ENCODE data around the gene SPAG8. TPM values are rescaled to one million over a fixed set of nuclear protein-coding genes. Genes with fewer than 3 reads are reported as not detected.

Gene SPAG8
- polyA plus RNA-seq, 2 of the 4 experiments (the other 2 are of a cell fraction), result 0.31 to 0.45 TPM

DNA sequence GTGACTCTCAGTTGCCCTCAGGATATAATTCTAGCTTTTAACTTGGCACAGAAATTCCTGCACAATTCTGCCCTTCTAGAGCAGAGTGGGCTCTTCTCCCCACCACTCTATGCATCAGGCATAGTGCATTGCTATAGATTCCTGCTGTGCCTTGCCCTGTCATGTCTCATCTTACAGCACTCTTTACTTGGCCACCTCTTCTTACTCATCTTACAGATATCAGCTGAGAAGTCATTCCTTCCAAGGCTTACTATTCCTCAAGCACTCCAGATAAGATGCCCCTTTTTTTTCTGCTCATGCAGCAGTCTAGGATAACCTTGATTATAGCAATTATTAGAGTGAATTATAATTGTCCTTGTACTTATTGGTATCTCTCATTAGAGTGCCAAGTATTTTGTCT is 10.9 kb upstream of the SPAG8 start:
- Histone ChIP-seq H3K4me1 (no peaks in the 10 kb centered on the region), H3K9me3 (no peaks in the 10 kb centered on the region), H3K4me3 (no peak overlapping the region), H3K4me2 (no peak overlapping the region), H3K27ac (no peak overlapping the region)
- ATAC-seq, result no peak
- POLR2A ChIA-PET, result no interaction called here
- no peak for FAIRE-seq
- TF ChIP-seq FOXS1 (CRISPR knock-in tag; IDR thresholded peaks at IDR 0.05) (no peak), HEYL (CRISPR knock-in tag; IDR thresholded peaks at IDR 0.05) (no peak), POLR2A (IDR thresholded peaks at IDR 0.05; ENCODE audit: low read length) (no peak), MAZ (IDR thresholded peaks at IDR 0.05; ENCODE audit: borderline replicate concordance, low read depth, low read length) (no peak), KDM1A (IDR thresholded peaks at IDR 0.05; ENCODE audit: low read depth) (no peak), EHF (CRISPR knock-in tag; IDR thresholded peaks at IDR 0.05) (no peak), HOXA7 (CRISPR knock-in tag; IDR thresholded peaks at IDR 0.05) (no peak), EP300 (IDR thresholded peaks at IDR 0.05) (no peak), ZSCAN20 (CRISPR knock-in tag; IDR thresholded peaks at IDR 0.05) (no peak), EHMT2 (IDR thresholded peaks at IDR 0.05; ENCODE audit: low read depth) (no peak), NFE2L2 (conservative IDR thresholded peaks at IDR 0.05; ENCODE audit: low read length) (no peak), ESRRA (IDR thresholded peaks at IDR 0.05; ENCODE audit: borderline replicate concordance, low read length) (no peak), FOSB (CRISPR knock-in tag; IDR thresholded peaks at IDR 0.05) (no peak)
- TF ChIP-seq, protein P1, sequence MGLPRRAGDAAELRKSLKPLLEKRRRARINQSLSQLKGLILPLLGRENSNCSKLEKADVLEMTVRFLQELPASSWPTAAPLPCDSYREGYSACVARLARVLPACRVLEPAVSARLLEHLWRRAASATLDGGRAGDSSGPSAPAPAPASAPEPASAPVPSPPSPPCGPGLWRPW (IDR thresholded peaks at IDR 0.05), result no peak
- TF ChIP-seq, protein P2, sequence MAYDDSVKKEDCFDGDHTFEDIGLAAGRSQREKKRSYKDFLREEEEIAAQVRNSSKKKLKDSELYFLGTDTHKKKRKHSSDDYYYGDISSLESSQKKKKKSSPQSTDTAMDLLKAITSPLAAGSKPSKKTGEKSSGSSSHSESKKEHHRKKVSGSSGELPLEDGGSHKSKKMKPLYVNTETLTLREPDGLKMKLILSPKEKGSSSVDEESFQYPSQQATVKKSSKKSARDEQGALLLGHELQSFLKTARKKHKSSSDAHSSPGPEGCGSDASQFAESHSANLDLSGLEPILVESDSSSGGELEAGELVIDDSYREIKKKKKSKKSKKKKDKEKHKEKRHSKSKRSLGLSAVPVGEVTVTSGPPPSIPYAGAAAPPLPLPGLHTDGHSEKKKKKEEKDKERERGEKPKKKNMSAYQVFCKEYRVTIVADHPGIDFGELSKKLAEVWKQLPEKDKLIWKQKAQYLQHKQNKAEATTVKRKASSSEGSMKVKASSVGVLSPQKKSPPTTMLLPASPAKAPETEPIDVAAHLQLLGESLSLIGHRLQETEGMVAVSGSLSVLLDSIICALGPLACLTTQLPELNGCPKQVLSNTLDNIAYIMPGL (CRISPR knock-in tag; IDR thresholded peaks at IDR 0.05; ENCODE audit: borderline replicate concordance), result no peak
- TF ChIP-seq, protein P3, sequence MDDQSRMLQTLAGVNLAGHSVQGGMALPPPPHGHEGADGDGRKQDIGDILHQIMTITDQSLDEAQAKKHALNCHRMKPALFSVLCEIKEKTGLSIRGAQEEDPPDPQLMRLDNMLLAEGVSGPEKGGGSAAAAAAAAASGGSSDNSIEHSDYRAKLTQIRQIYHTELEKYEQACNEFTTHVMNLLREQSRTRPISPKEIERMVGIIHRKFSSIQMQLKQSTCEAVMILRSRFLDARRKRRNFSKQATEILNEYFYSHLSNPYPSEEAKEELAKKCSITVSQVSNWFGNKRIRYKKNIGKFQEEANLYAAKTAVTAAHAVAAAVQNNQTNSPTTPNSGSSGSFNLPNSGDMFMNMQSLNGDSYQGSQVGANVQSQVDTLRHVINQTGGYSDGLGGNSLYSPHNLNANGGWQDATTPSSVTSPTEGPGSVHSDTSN (IDR thresholded peaks at IDR 0.05), result no peak
- CTCF ChIA-PET, result interaction anchor here (1.1 to 3.3 kb wide), 9 partner anchors 9 to 88 kb away, joined by 3 to 21 read pairs (median 5); partner anchors contain the start of genes HINT2 and SPAG8
- DNase-seq (ENCODE audit: low read depth in 1 of 2, low spot score in 1 of 2), result no peak

DNA sequence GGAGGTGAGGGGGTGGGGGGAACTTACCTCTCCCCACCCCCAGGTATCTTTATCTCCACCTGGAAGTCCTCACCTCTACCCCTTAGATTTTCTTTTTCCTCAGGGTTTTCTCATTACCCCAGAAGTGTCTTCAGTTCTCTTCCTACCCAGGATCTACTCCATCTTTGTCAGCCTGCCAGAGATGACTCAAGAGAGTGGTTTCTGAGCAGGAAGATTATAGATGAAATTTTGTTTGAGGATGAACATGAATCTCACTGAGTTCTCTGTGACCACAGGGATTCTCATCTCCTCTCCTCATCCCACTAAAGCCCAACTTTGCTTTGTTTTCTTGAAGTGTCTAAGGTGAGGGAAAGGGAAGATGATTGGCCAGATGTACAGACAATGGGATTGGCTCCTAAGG is 8.0 kb upstream of the SPAG8 start:
- DNase-seq (ENCODE audit: low read depth in 1 of 2, low spot score in 1 of 2), result no peak
- Histone ChIP-seq H3K4me2 (no peak overlapping the region), H3K4me3 (no peak overlapping the region), H3K9me3 (no peaks in the 10 kb centered on the region), H3K4me1 (no peaks in the 10 kb centered on the region), H3K27ac (no peak overlapping the region)
- TF ChIP-seq TFCP2L1 (CRISPR knock-in tag; IDR thresholded peaks at IDR 0.05) (no peak), HDAC2 (IDR thresholded peaks at IDR 0.05) (no peak), EHMT2 (IDR thresholded peaks at IDR 0.05; ENCODE audit: low read depth) (no peak), ZFP36 (IDR thresholded peaks at IDR 0.05; ENCODE audit: borderline replicate concordance, partially characterized antibody) (no peak), JUN (IDR thresholded peaks at IDR 0.05) (no peak), JUNB (IDR thresholded peaks at IDR 0.05) (no peak), RCOR1 (IDR thresholded peaks at IDR 0.05; ENCODE audit: low read depth, low read length) (no peak), ZC3H11A (IDR thresholded peaks at IDR 0.05) (no peak)
- no peak for ATAC-seq
- ChIA-PET CTCF (interaction anchor here (1.2 to 3.3 kb wide), 3 partner anchors 62 to 126 kb away, joined by 3 to 16 read pairs (median 4); no protein-coding TSS in a partner anchor), POLR2A (no interaction called here)
- FAIRE-seq, result no peak

DNA sequence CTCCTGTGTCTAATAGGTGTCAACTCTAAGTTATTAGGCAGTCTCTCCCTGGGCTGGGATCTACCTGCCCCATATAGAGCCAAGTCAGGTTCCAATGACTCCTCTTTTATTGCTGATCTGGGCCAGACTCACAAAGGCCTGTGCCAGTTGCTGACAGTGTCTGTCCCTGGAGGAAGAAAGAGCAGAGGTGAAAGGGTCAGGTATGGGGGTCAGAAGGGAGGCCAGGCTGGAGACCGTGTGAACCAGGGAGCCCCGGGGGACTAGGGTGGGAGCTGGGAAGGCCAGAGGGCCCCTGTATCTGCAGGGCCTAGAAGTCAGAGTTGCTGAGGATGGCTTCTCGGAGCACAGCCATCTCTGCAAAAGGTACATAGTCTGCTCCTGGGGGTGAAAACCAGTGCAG is 6.3 kb upstream of the SPAG8 start:
- Histone ChIP-seq H3K4me1 (peaks cover 9% of the 10 kb centered on the region), H3K4me3 (no peak overlapping the region), H3K4me2 (no peak overlapping the region), H3K27ac (no peak overlapping the region), H3K9me3 (no peaks in the 10 kb centered on the region)
- ChIA-PET POLR2A (no interaction called here), CTCF (no interaction called here)
- TF ChIP-seq POLR2AphosphoS2 (conservative IDR thresholded peaks at IDR 0.05; ENCODE audit: low read length) (no peak), CHD4 (IDR thresholded peaks at IDR 0.05; ENCODE audit: borderline replicate concordance) (no peak), PHF8 (IDR thresholded peaks at IDR 0.05; ENCODE audit: borderline replicate concordance, low read depth) (no peak), CEBPB (IDR thresholded peaks at IDR 0.05) (no peak), GATA3 (IDR thresholded peaks at IDR 0.05; ENCODE audit: borderline replicate concordance) (no peak), NR3C1 (IDR thresholded peaks at IDR 0.05) (no peak), HOXB5 (CRISPR knock-in tag; IDR thresholded peaks at IDR 0.05) (no peak), ZSCAN20 (CRISPR knock-in tag; IDR thresholded peaks at IDR 0.05) (no peak), RFX5 (IDR thresholded peaks at IDR 0.05) (no peak), HOXA7 (CRISPR knock-in tag; IDR thresholded peaks at IDR 0.05) (no peak), RNF2 (IDR thresholded peaks at IDR 0.05; ENCODE audit: borderline replicate concordance, low read depth) (no peak), ZNF302 (CRISPR knock-in tag; IDR thresholded peaks at IDR 0.05) (no peak), CHD2 (IDR thresholded peaks at IDR 0.05; ENCODE audit: low read length, partially characterized antibody) (no peak), TFCP2L1 (CRISPR knock-in tag; IDR thresholded peaks at IDR 0.05) (no peak)
- TF ChIP-seq, protein P1 (IDR thresholded peaks at IDR 0.05), result no peak
- no peak for FAIRE-seq
- no peak for DNase-seq (ENCODE audit: low read depth in 1 of 2, low spot score in 1 of 2)
- no peak for ATAC-seq
- 60% methylated on average over 3 of the region's 3 CpGs for WGBS (ENCODE audit: missing lambda C conversion rate)
